ENCODE measurements around the gene DCAKD. TPM values are rescaled to one million over a fixed set of nuclear protein-coding genes. Genes with fewer than 3 reads are reported as not detected.

Gene DCAKD
- total RNA-seq, 1 donor from 2014 or later = 25.9 TPM

GRCh38 chr17:45032174-45032541 is 19.3 kb downstream of the DCAKD start:
- TF ChIP-seq CTCF (IDR thresholded peaks at IDR 0.05; ENCODE audit: borderline replicate concordance) = no peak
- H3K4me3 ChIP-seq = no peak overlapping the region
- peaks cover 3% of the 10 kb centered on the region for H3K4me1 ChIP-seq
- no peak for DNase-seq
- no peaks in the 10 kb centered on the region for H3K9me3 ChIP-seq (replicated peaks)
- H3K36me3 ChIP-seq = peaks cover 61% of the 10 kb centered on the region
- H3K27ac ChIP-seq (replicated peaks) = no peak overlapping the region
- intact Hi-C loops (cut with micrococcal nuclease) = no loop called here
- H3K27me3 ChIP-seq (ENCODE audit: low read depth) = no peaks in the 10 kb centered on the region

- H3K27ac ChIP-seq (replicated peaks) = no peak overlapping the region
- TF ChIP-seq CTCF (IDR thresholded peaks at IDR 0.05; ENCODE audit: borderline replicate concordance) = no peak
- intact Hi-C loops (cut with micrococcal nuclease) = no loop called here
Measured at GRCh38 chr17:45031231-45032173, 19.9 kb downstream of the DCAKD start.

GRCh38 chr17:45030733-45031132 is 20.7 kb downstream of the DCAKD start:
- DNase-seq = no peak
- no peak overlapping the region for H3K4me3 ChIP-seq
- intact Hi-C loops (cut with micrococcal nuclease) = no loop called here
- H3K4me1 ChIP-seq = peaks cover 3% of the 10 kb centered on the region
- no peaks in the 10 kb centered on the region for H3K27me3 ChIP-seq (ENCODE audit: low read depth)
- no peak overlapping the region for H3K27ac ChIP-seq (replicated peaks)
- H3K9me3 ChIP-seq (replicated peaks) = no peaks in the 10 kb centered on the region
- no peak for TF ChIP-seq CTCF (IDR thresholded peaks at IDR 0.05; ENCODE audit: borderline replicate concordance)
- H3K36me3 ChIP-seq = peaks cover 68% of the 10 kb centered on the region

More at GRCh38 chr17:45031231-45032173, 19.9 kb downstream of the DCAKD start:
- H3K36me3 ChIP-seq = peaks cover 66% of the 10 kb centered on the region
- H3K4me3 ChIP-seq = no peak overlapping the region
- H3K27me3 ChIP-seq (ENCODE audit: low read depth) = no peaks in the 10 kb centered on the region
- H3K9me3 ChIP-seq (replicated peaks) = no peaks in the 10 kb centered on the region
- H3K4me1 ChIP-seq = peaks cover 3% of the 10 kb centered on the region
- no peak for DNase-seq

- Histone ChIP-seq H3K27ac (replicated peaks) (no peak overlapping the region), H3K4me1 (peaks cover 3% of the 10 kb centered on the region), H3K4me3 (no peak overlapping the region), H3K27me3 (ENCODE audit: low read depth) (no peaks in the 10 kb centered on the region), H3K36me3 (peaks cover 68% of the 10 kb centered on the region), H3K9me3 (replicated peaks) (no peaks in the 10 kb centered on the region)
- no peak for TF ChIP-seq CTCF (IDR thresholded peaks at IDR 0.05; ENCODE audit: borderline replicate concordance)
- DNase-seq = no peak
- intact Hi-C loops (cut with micrococcal nuclease) = no loop called here
Measured at GRCh38 chr17:45029758-45030423, 21.5 kb downstream of the DCAKD start.

GRCh38 chr17:45029096-45029495 is 22.3 kb downstream of the DCAKD start:
- DNase-seq = no peak
- Histone ChIP-seq H3K27ac (replicated peaks) (no peak overlapping the region), H3K4me1 (peaks cover 3% of the 10 kb centered on the region), H3K36me3 (peaks cover 62% of the 10 kb centered on the region), H3K27me3 (ENCODE audit: low read depth) (no peaks in the 10 kb centered on the region), H3K4me3 (no peak overlapping the region), H3K9me3 (replicated peaks) (no peaks in the 10 kb centered on the region)
- TF ChIP-seq CTCF (IDR thresholded peaks at IDR 0.05; ENCODE audit: borderline replicate concordance) = no peak
- intact Hi-C loops (cut with micrococcal nuclease) = no loop called here
